Measurements from ENCODE around the gene LIPA. TPM values are rescaled to one million over a fixed set of nuclear protein-coding genes. Genes with fewer than 3 reads are reported as not detected.

Gene LIPA
- total RNA-seq (2014; rRNA removed; shearing (Covaris generic)) (8.9 and 11.7 TPM in 2 replicates), total RNA-seq (2022) (19.0 and 19.4 TPM in 2 replicates), Bru-seq, nascent RNA (percentile 35 among the genes with signal in this experiment), BruChase-seq, experiment 1, labeled RNA remaining after a 6-hour chase (percentile 40 among the genes with signal in this experiment), BruChase-seq, experiment 2, labeled RNA remaining after a 2-hour chase (percentile 37 among the genes with signal in this experiment)
- long read RNA-seq, transcript LIPA-202 (10 exons, 2,782 nt): major isoform, 48 of 61 reads
- long read RNA-seq, partial matches to known transcripts: 1 of 61 reads
- long read RNA-seq, other reads (novel, unspliced or antisense): 12 of 61 reads

GRCh38 chr10:89251409-89252224, at the start of gene LIPA:
LIPA (minus strand) TSS chr10:89251775; CDS start chr10:89247648, 4,127 bp downstream.
- peak within 1 kb of the TSS; percentile 81 for H3K4me3 ChIP-seq (ENCODE audit: low read depth, low read length, poor library complexity, severe bottlenecking)
- H2AFZ ChIP-seq (ENCODE audit: low read length): peak within 1 kb of the TSS; percentile 85
- POLR2A ChIA-PET: interaction anchor here (0.7 to 0.9 kb wide), 4 partner anchors 36 to 395 kb away, joined by 3 to 5 read pairs (median 3); no protein-coding TSS in a partner anchor

GRCh38 chr10:89301232-89301631, 49.7 kb upstream of the LIPA start:
- Histone ChIP-seq H2AFZ (ENCODE audit: low read length) (peak overlapping the region; percentile 98), H3K27ac (ENCODE audit: low read depth, low read length, poor library complexity, severe bottlenecking) (peak overlapping the region; percentile 11), H3K9me2 (ENCODE audit: insufficient read depth, low read length) (no peaks in the 10 kb centered on the region), H3K4me3 (ENCODE audit: low read depth, low read length, poor library complexity, severe bottlenecking) (peak overlapping the region; percentile 69), H3K4me2 (ENCODE audit: low read length) (peak overlapping the region; percentile 94), H3K4me1 (ENCODE audit: insufficient read depth, low read length, poor library complexity, severe bottlenecking) (peaks cover 17% of the 10 kb centered on the region), H3K79me2 (ENCODE audit: insufficient read depth, low read depth, low read length) (no peaks in the 10 kb centered on the region), H3K36me3 (ENCODE audit: insufficient read depth, low read length) (no peaks in the 10 kb centered on the region), H4K20me1 (ENCODE audit: insufficient read depth, low read length) (no peaks in the 10 kb centered on the region), H3K9me3 (ENCODE audit: low read length) (no peaks in the 10 kb centered on the region; the same call in 1 of the 2 replicates)
- ChIA-PET CTCF (ENCODE audit: unreplicated experiment) (no interaction called here), POLR2A (no interaction called here)
- no peak for TF ChIP-seq CTCF (conservative IDR thresholded peaks at IDR 0.05; ENCODE audit: low read length)
- no peak for TF ChIP-seq EZH2phosphoT487 (IDR thresholded peaks at IDR 0.05; ENCODE audit: borderline replicate concordance, low read depth, low read length)
- peak; percentile 27 for DNase-seq (ENCODE audit: low spot score)
- BruUV-seq (replicated peaks): no TSS peak
- intact Hi-C loops (cut with micrococcal nuclease; ENCODE audit: unreplicated experiment): no loop called here

More at GRCh38 chr10:89251409-89252224, at the start of gene LIPA:
- H4K20me1 ChIP-seq (ENCODE audit: insufficient read depth, low read length): no peaks in the 10 kb centered on the region
- no peak within 1 kb of the TSS for H3K27ac ChIP-seq (ENCODE audit: low read depth, low read length, poor library complexity, severe bottlenecking)
- H3K9me2 ChIP-seq (ENCODE audit: insufficient read depth, low read length): no peaks in the 10 kb centered on the region
- H3K9me3 ChIP-seq (ENCODE audit: low read length): peaks cover 17% of the 10 kb centered on the region; the same call in 1 of the 2 replicates
- H3K4me2 ChIP-seq (ENCODE audit: low read length): peak within 1 kb of the TSS; percentile 76
- H3K79me2 ChIP-seq (ENCODE audit: insufficient read depth, low read depth, low read length): no peaks in the 10 kb centered on the region
- no peaks in the 10 kb centered on the region for H3K36me3 ChIP-seq (ENCODE audit: insufficient read depth, low read length)
- peak; percentile 97 for DNase-seq (ENCODE audit: low spot score)
- intact Hi-C loops (cut with micrococcal nuclease; ENCODE audit: unreplicated experiment): loop anchor here (2.0 to 5.0 kb wide), 2 partner anchors 391 to 449 kb away; partner anchors contain the start of gene KIF20B
- TF ChIP-seq CTCF (conservative IDR thresholded peaks at IDR 0.05; ENCODE audit: low read length): no peak
- no peak for TF ChIP-seq EZH2phosphoT487 (IDR thresholded peaks at IDR 0.05; ENCODE audit: borderline replicate concordance, low read depth, low read length)
- CTCF ChIA-PET (ENCODE audit: unreplicated experiment): interaction anchor here (1.0 kb wide), 1 partner anchor 111 kb away, joined by 3 read pairs; no protein-coding TSS in a partner anchor
- no TSS peak for BruUV-seq (replicated peaks)
- H3K4me1 ChIP-seq (ENCODE audit: insufficient read depth, low read length, poor library complexity, severe bottlenecking): peaks cover 7% of the 10 kb centered on the region
